ENCODE data around the gene KAZN. TPM values are rescaled to one million over a fixed set of nuclear protein-coding genes. Genes with fewer than 3 reads are reported as not detected.

KAZN gene
- total RNA-seq, 6 experiments from 2014 or later, result 13.1 to 22.3 (median 20.7) TPM

GRCh38 chr1:14662116-14662515 lies 63.6 kb downstream of the KAZN start:
- no peak overlapping the region for H3K27ac Mint-ChIP-seq
- no peak for DNase-seq
- no peak overlapping the region for H3K4me3 Mint-ChIP-seq
- peaks cover 24% of the 10 kb centered on the region for H3K9me3 Mint-ChIP-seq
- H3K4me1 Mint-ChIP-seq (ENCODE audit: low read depth), result no peaks in the 10 kb centered on the region
- H3K36me3 Mint-ChIP-seq (ENCODE audit: low read depth), result peaks cover 5% of the 10 kb centered on the region; the same call in 1 of the 2 replicates
- H3K27me3 Mint-ChIP-seq (ENCODE audit: insufficient read depth), result peaks cover 3% of the 10 kb centered on the region
- TF ChIP-seq, protein P1, sequence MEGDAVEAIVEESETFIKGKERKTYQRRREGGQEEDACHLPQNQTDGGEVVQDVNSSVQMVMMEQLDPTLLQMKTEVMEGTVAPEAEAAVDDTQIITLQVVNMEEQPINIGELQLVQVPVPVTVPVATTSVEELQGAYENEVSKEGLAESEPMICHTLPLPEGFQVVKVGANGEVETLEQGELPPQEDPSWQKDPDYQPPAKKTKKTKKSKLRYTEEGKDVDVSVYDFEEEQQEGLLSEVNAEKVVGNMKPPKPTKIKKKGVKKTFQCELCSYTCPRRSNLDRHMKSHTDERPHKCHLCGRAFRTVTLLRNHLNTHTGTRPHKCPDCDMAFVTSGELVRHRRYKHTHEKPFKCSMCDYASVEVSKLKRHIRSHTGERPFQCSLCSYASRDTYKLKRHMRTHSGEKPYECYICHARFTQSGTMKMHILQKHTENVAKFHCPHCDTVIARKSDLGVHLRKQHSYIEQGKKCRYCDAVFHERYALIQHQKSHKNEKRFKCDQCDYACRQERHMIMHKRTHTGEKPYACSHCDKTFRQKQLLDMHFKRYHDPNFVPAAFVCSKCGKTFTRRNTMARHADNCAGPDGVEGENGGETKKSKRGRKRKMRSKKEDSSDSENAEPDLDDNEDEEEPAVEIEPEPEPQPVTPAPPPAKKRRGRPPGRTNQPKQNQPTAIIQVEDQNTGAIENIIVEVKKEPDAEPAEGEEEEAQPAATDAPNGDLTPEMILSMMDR (IDR thresholded peaks at IDR 0.05), result no peak

DNA sequence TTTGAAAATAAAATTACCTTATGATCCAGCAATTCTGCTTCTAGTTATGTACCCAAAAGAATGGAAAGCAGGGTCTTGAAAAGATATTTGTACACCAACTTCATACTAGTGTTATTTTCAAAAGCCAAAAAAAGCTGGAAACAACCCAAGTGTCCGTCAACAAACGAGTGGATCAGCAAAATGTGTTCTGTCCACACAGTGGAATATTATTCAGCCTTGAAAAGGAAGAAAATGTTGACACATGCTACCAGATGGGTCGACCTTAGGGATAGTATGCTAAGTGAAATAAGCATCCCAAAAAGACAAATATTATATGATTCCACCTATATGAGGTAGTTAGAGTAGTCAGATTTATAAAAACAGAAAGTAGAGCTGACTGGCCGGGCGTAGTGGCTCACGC lies 65.3 kb downstream of the KAZN start:
- peaks cover 27% of the 10 kb centered on the region for H3K9me3 Mint-ChIP-seq
- no peak for DNase-seq
- peaks cover 3% of the 10 kb centered on the region for H3K27me3 Mint-ChIP-seq (ENCODE audit: insufficient read depth)
- no peak overlapping the region for H3K4me3 Mint-ChIP-seq
- H3K36me3 Mint-ChIP-seq (ENCODE audit: low read depth), result no peaks in the 10 kb centered on the region
- no peaks in the 10 kb centered on the region for H3K4me1 Mint-ChIP-seq (ENCODE audit: low read depth)
- H3K27ac Mint-ChIP-seq, result no peak overlapping the region
- TF ChIP-seq, protein P1 (IDR thresholded peaks at IDR 0.05), result no peak

- peaks cover 3% of the 10 kb centered on the region for H3K27me3 Mint-ChIP-seq (ENCODE audit: insufficient read depth)
- TF ChIP-seq, protein P1 (IDR thresholded peaks at IDR 0.05), result no peak
- peaks cover 31% of the 10 kb centered on the region for H3K9me3 Mint-ChIP-seq
- H3K4me1 Mint-ChIP-seq (ENCODE audit: low read depth), result no peaks in the 10 kb centered on the region
- no peak overlapping the region for H3K27ac Mint-ChIP-seq
- H3K4me3 Mint-ChIP-seq, result no peak overlapping the region
- DNase-seq, result no peak
- no peaks in the 10 kb centered on the region for H3K36me3 Mint-ChIP-seq (ENCODE audit: low read depth)
These were observed 67.9 kb downstream of the KAZN start for GRCh38 chr1:14666373-14666772.

- no peak for DNase-seq
- Mint-ChIP-seq H3K9me3 (peaks cover 31% of the 10 kb centered on the region), H3K4me1 (ENCODE audit: low read depth) (no peaks in the 10 kb centered on the region), H3K27ac (no peak overlapping the region), H3K36me3 (ENCODE audit: low read depth) (no peaks in the 10 kb centered on the region), H3K4me3 (no peak overlapping the region), H3K27me3 (ENCODE audit: insufficient read depth) (peaks cover 3% of the 10 kb centered on the region)
- TF ChIP-seq, protein P1 (IDR thresholded peaks at IDR 0.05), result no peak
These were observed 68.6 kb downstream of the KAZN start for GRCh38 chr1:14666962-14667650.

GRCh38 chr1:14667651-14667984 lies 69.1 kb downstream of the KAZN start:
- Mint-ChIP-seq H3K4me1 (ENCODE audit: low read depth) (no peaks in the 10 kb centered on the region), H3K27me3 (ENCODE audit: insufficient read depth) (peaks cover 3% of the 10 kb centered on the region), H3K36me3 (ENCODE audit: low read depth) (no peaks in the 10 kb centered on the region), H3K27ac (no peak overlapping the region), H3K4me3 (no peak overlapping the region), H3K9me3 (peaks cover 31% of the 10 kb centered on the region)
- DNase-seq, result no peak
- TF ChIP-seq, protein P1 (IDR thresholded peaks at IDR 0.05), result no peak

Data from HFFc6 (cell line).